ENCODE data around the gene MYPN. TPM values are rescaled to one million over a fixed set of nuclear protein-coding genes. Genes with fewer than 3 reads are reported as not detected.
A peak's percentile ranks its signal among the peaks of the same experiment; 100 is the strongest.

Gene MYPN
- total RNA-seq, 3 donors from 2014 or later, result 0.33 TPM; not detected in 2

DNA sequence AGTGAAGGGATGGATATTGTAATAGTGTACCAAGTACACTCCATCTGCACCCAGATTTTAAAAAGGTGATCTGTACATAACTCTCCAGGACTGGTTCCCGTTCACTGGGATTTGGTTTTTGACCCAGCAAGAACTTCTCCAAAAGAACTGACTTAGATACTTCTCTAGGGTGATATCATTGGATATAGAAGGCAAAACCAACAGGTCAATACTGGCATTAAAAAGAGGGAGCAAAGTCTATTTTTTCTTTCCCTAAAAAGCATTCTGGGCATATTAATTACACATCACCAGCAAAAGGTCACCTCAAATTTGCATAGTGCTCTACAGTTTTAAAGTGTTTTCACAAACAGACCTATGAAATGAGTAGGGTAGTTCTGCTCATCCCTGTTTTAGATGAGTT lies 3.5 kb downstream of the MYPN start:
- Histone ChIP-seq H3K27ac (no peak overlapping the region), H3K9me3 (no peaks in the 10 kb centered on the region), H3K36me3 (no peaks in the 10 kb centered on the region), H3K4me3 (no peak overlapping the region), H3K27me3 (no peaks in the 10 kb centered on the region), H3K4me1 (no peaks in the 10 kb centered on the region)
- intact Hi-C loops (cut with DNase I; ENCODE audit: low total_unique reads), result no loop called here
- DNase-seq (ENCODE audit: low spot score in 2 of 2), result no peak
- TF ChIP-seq POLR2AphosphoS5 (IDR thresholded peaks at IDR 0.05) (no peak), CTCF (IDR thresholded peaks at IDR 0.05) (no peak), POLR2A (IDR thresholded peaks at IDR 0.05) (no peak)

- H3K4me1 ChIP-seq, result no peaks in the 10 kb centered on the region
- H3K27me3 ChIP-seq, result no peaks in the 10 kb centered on the region
- no peak overlapping the region for H3K27ac ChIP-seq
- no peaks in the 10 kb centered on the region for H3K36me3 ChIP-seq
- no peak for DNase-seq (ENCODE audit: low spot score in 2 of 2)
- H3K4me3 ChIP-seq, result no peak overlapping the region
- no peak for TF ChIP-seq POLR2A (IDR thresholded peaks at IDR 0.05)
- TF ChIP-seq POLR2AphosphoS5 (IDR thresholded peaks at IDR 0.05), result no peak
- no peak for TF ChIP-seq CTCF (IDR thresholded peaks at IDR 0.05)
- intact Hi-C loops (cut with DNase I; ENCODE audit: low total_unique reads), result no loop called here
- H3K9me3 ChIP-seq, result no peaks in the 10 kb centered on the region
These were observed 9.4 kb downstream of the MYPN start for GRCh38 chr10:68118657-68119056.

DNA sequence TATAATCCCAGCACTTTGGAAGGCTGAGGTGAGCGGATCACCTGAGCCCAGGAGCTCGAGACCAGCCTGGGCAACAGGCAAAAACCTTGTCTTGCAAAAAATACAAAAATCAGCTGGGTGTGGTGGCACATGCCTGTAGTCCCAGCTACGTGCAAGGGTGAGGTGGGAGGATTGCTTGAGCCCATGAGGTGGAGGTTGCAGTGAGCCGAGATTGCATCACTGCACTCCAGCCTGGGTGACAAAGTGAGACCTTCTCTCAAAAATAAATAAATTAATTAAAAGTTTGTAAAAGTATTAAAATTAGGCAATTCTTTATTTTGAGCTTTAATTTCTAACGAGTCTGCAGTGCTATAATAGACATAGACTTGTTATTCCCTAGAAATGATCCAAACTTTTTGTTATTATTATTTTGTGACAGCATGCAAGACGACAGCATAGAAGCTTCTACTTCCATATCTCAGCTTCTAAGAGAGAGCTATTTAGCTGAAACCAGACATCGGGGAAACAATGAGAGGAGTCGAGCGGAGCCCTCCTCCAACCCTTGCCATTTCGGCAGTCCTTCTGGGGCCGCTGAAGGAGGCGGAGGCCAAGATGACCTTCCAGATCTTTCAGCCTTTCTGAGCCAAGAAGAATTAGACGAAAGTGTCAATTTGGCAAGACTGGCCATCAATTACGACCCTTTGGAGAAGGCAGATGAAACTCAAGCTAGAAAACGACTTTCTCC lies 11.9 kb downstream of the MYPN start:
- Histone ChIP-seq H3K4me3 (peak overlapping the region in 2 of 3 donors; percentile 3 to 18), H3K27ac (no peak overlapping the region)
- TF ChIP-seq CTCF (IDR thresholded peaks at IDR 0.05) (no peak), POLR2AphosphoS5 (IDR thresholded peaks at IDR 0.05) (no peak), POLR2A (IDR thresholded peaks at IDR 0.05) (no peak)

GRCh38 chr10:68121852-68122251 lies 12.6 kb downstream of the MYPN start:
- no peak for DNase-seq (ENCODE audit: low spot score in 2 of 2)
- TF ChIP-seq CTCF (IDR thresholded peaks at IDR 0.05) (no peak), POLR2AphosphoS5 (IDR thresholded peaks at IDR 0.05) (no peak), POLR2A (IDR thresholded peaks at IDR 0.05) (no peak)
- no peaks in the 10 kb centered on the region for H3K4me1 ChIP-seq
- peak overlapping the region in 2 of 3 donors; percentile 3 to 18 for H3K4me3 ChIP-seq
- no peak overlapping the region for H3K27ac ChIP-seq
- no peaks in the 10 kb centered on the region for H3K27me3 ChIP-seq
- intact Hi-C loops (cut with DNase I; ENCODE audit: low total_unique reads), result no loop called here
- no peaks in the 10 kb centered on the region for H3K36me3 ChIP-seq
- no peaks in the 10 kb centered on the region for H3K9me3 ChIP-seq

More for the DNA sequence above, 11.9 kb downstream of the MYPN start:
- DNase-seq (ENCODE audit: low spot score in 2 of 2), result no peak
- intact Hi-C loops (cut with DNase I; ENCODE audit: low total_unique reads), result no loop called here
- no peaks in the 10 kb centered on the region for H3K9me3 ChIP-seq
- no peaks in the 10 kb centered on the region for H3K4me1 ChIP-seq
- no peaks in the 10 kb centered on the region for H3K36me3 ChIP-seq
- H3K27me3 ChIP-seq, result no peaks in the 10 kb centered on the region

DNA sequence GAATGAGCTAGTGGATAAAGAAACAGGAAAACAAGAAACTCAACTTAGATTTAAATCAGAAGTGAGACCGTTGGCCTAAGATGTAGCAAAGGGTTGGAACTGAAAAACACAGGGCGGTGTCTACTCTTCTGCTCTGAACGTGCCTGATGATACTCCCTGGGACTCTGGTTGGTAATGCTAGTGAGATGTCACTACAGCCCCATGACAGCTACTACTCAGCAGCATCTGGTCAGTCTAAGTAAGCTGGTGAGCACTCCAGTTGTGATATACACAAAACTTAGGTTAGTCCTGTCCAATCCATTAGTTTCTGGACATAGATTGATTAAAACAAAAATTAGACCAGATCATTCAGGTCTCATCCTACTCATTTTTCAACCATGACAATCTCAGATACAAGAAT lies 15.4 kb downstream of the MYPN start:
- Histone ChIP-seq H3K9me3 (no peaks in the 10 kb centered on the region), H3K27me3 (no peaks in the 10 kb centered on the region), H3K27ac (no peak overlapping the region), H3K36me3 (no peaks in the 10 kb centered on the region), H3K4me3 (no peak overlapping the region), H3K4me1 (no peaks in the 10 kb centered on the region)
- TF ChIP-seq POLR2AphosphoS5 (IDR thresholded peaks at IDR 0.05), result no peak
- no peak for TF ChIP-seq CTCF (IDR thresholded peaks at IDR 0.05)
- no peak for TF ChIP-seq POLR2A (IDR thresholded peaks at IDR 0.05)
- intact Hi-C loops (cut with DNase I; ENCODE audit: low total_unique reads), result no loop called here
- DNase-seq (ENCODE audit: low spot score in 2 of 2), result no peak
